Hepatocyte (in vitro differentiated cells): ENCODE data around the gene SLC9A5. TPM values are rescaled to one million over a fixed set of nuclear protein-coding genes. Genes with fewer than 3 reads are reported as not detected.

Experiments
- DNase-seq: peaks from one replicate; pipeline ENCODE4 v3.0.0-alpha.2; 2016; ENCODE audit warnings: low spot score
- H2AFZ ChIP-seq: fragments of 200-600 bp; sonication (generic); 2 replicates; pipeline ENCODE4 v1.6.0; 2016; ENCODE audit warnings: antibody characterized with exemption, mild to moderate bottlenecking
- H3K27ac ChIP-seq: fragments of 200-600 bp; sonication (generic); 2 replicates; pipeline ENCODE4 v1.5.1; 2016; ENCODE audit warnings: mild to moderate bottlenecking
- H3K27me3 ChIP-seq: fragments of 200-600 bp; sonication (generic); 2 replicates; pipeline ENCODE4 v1.6.1; 2016
- H3K36me3 ChIP-seq: fragments of 200-600 bp; sonication (generic); replicated peaks from 2 replicates; pipeline ENCODE4 v1.5.1; 2016; ENCODE audit warnings: low read depth; ENCODE audit not compliant: insufficient read depth
- H3K4me1 ChIP-seq: fragments of 200-600 bp; sonication (generic); 2 replicates; pipeline ENCODE4 v1.5.1; 2016; ENCODE audit warnings: mild to moderate bottlenecking, moderate library complexity; ENCODE audit not compliant: insufficient read depth
- H3K4me2 ChIP-seq: fragments of 200-600 bp; sonication (generic); 2 replicates; pipeline ENCODE4 v1.6.0; 2016
- H3K4me3 ChIP-seq: fragments of 200-600 bp; sonication (generic); 2 replicates; pipeline ENCODE4 v1.5.1; 2016; ENCODE audit warnings: mild to moderate bottlenecking
- H3K79me2 ChIP-seq: fragments of 200-600 bp; sonication (generic); 2 replicates; pipeline ENCODE4 v1.6.0; 2017; ENCODE audit warnings: mild to moderate bottlenecking
- H3K9me2 ChIP-seq: fragments of 200-600 bp; sonication (generic); replicated peaks from 2 replicates; pipeline ENCODE4 v1.6.0; 2017; ENCODE audit warnings: mild to moderate bottlenecking; ENCODE audit not compliant: insufficient read depth
- H3K9me3 ChIP-seq: fragments of 200-600 bp; sonication (generic); 2 replicates; pipeline ENCODE4 v1.5.1; 2016; ENCODE audit warnings: low read depth, mild to moderate bottlenecking
- H4K20me1 ChIP-seq: fragments of 200-600 bp; sonication (generic); 2 replicates; pipeline ENCODE4 v1.6.0; 2016; ENCODE audit warnings: mild to moderate bottlenecking; ENCODE audit not compliant: insufficient read depth, poor library complexity, severe bottlenecking
- EZH2 ChIP-seq: fragments of 200-600 bp; sonication (generic); IDR thresholded peaks from 2 replicates; pipeline ENCODE4 v1.6.1; 2016; ENCODE audit warnings: antibody characterized with exemption, mild to moderate bottlenecking, borderline replicate concordance
- EZH2phosphoT487 ChIP-seq: fragments of 200-600 bp; sonication (generic); IDR thresholded peaks from one replicate; pipeline ENCODE4 v1.6.1; 2018; ENCODE audit warnings: antibody characterized with exemption, mild to moderate bottlenecking, low read depth, moderate library complexity; ENCODE audit not compliant: unreplicated experiment, severe bottlenecking
- WGBS: methylation state at CpG from one replicate; pipeline ENCODE4 v1.1.6; 2016; ENCODE audit warnings: low lambda C conversion rate; ENCODE audit errors: missing lambda C conversion rate; 5-methylcytosine and 5-hydroxymethylcytosine counted together
- microRNA counts: library from miRNA; unstranded; fragments of <30 nt; microRNA quantifications from one replicate; lab custom pipeline; 2017
- microRNA-seq: library from miRNA; unstranded; fragments of <30 nt; microRNA quantifications from one replicate; pipeline ENCODE4, GENCODE V29; 2017
- polyA plus RNA-seq: library from polyadenylated mRNA; unstranded; fragments of >200 nt; fragmentation: Nextera tagmentation; extraction: Ambion mirVana; gene quantifications from 2 replicates; pipeline ENCODE4 v1.2.1, GENCODE V29; 2016
- small RNA-seq: library from RNA; depleted of rRNA; stranded (forward); fragments of <200 nt; gene quantifications from one replicate; pipeline ENCODE3, GENCODE V24; 2014
- total RNA-seq: library from RNA; depleted of rRNA; stranded (reverse); fragments of >200 nt; gene quantifications from 2 replicates; pipeline ENCODE4 v1.2.3, GENCODE V29; 2014
- TF ChIP-seq, protein P1 (sequence below): fragments of 200-600 bp; sonication (generic); IDR thresholded peaks from 2 replicates; pipeline ENCODE4 v1.5.1; 2016; ENCODE audit warnings: antibody characterized with exemption, mild to moderate bottlenecking; ENCODE audit not compliant: poor library complexity

SLC9A5 gene
- total and polyA plus RNA-seq, 2 experiments from 2014 or later, result 1.4 to 1.5 TPM

DNA sequence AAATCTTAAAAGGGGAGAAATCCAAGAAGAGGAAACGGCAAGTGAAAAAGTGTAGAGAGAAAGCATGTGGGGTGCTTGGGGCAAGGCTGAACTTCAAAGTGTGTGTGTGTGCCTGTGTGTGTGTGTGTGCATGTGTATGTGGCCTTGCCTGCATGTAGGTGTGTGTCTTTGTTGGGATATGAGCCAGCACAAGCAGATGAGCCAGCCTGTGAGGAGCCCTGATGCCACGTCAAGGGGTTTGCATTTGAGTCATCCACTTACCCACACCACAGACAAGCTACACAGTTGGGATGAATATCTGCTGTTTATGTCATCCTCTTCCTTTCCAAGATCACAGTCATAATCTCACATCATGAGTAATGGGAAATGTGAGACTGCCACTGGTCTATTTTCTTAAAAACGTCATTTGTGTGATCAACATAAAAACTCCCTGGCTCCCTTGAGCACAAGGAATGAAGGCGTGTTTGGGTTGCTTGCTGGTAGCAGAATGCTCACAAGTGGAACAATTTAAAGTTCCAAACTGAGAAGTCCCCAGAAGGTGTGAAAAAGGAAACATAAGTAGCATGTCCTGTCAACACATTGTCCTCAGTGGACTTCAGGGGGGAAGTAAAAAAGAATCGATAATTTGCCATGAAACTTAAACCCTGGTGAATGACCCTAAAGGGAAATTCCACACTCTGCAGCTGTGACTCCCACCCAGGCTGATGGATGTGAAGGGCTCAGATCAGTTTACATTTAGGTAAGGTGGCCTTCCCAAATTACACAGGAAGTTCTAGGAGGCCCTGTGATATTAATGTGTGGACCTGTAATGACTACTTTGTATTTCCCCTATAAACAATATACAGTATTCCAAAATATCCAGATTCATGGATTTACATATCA lies 63.1 kb downstream of the SLC9A5 start:
- DNase-seq, result peak; percentile 74
- Histone ChIP-seq H3K27me3 (no peaks in the 10 kb centered on the region), H3K4me3 (no peak overlapping the region), H3K9me3 (no peaks in the 10 kb centered on the region), H2AFZ (no peak overlapping the region), H3K27ac (peak overlapping the region; percentile 83), H3K4me2 (no peak overlapping the region), H3K4me1 (peaks cover 12% of the 10 kb centered on the region), H3K79me2 (no peaks in the 10 kb centered on the region), H3K36me3 (no peaks in the 10 kb centered on the region), H3K9me2 (no peaks in the 10 kb centered on the region), H4K20me1 (no peaks in the 10 kb centered on the region)
- 47% methylated on average over 5 of the region's 5 CpGs for WGBS
- TF ChIP-seq EZH2 (no peak), EZH2phosphoT487 (no peak)
- TF ChIP-seq, protein P1, sequence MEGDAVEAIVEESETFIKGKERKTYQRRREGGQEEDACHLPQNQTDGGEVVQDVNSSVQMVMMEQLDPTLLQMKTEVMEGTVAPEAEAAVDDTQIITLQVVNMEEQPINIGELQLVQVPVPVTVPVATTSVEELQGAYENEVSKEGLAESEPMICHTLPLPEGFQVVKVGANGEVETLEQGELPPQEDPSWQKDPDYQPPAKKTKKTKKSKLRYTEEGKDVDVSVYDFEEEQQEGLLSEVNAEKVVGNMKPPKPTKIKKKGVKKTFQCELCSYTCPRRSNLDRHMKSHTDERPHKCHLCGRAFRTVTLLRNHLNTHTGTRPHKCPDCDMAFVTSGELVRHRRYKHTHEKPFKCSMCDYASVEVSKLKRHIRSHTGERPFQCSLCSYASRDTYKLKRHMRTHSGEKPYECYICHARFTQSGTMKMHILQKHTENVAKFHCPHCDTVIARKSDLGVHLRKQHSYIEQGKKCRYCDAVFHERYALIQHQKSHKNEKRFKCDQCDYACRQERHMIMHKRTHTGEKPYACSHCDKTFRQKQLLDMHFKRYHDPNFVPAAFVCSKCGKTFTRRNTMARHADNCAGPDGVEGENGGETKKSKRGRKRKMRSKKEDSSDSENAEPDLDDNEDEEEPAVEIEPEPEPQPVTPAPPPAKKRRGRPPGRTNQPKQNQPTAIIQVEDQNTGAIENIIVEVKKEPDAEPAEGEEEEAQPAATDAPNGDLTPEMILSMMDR, result no peak

DNA sequence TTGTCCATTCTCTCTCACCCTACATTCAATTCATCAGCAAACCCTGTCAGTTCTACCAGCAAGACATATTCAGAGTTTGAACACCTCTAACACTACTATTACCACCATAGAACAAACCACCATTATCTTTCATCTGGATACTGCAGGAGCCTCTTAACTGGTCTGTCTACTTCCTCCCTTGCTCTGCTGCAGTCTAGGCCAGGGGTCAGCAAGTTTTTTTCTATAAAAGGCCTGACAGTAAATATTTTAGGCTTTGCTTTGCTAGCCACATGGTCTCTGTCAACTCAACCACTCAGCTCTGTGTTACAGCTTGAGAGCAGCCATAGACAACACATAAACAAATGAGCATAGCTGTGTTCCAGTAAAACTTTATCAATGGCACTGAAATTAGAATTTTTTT lies 63.9 kb downstream of the SLC9A5 start:
- no peaks in the 10 kb centered on the region for H3K27me3 ChIP-seq
- no peaks in the 10 kb centered on the region for H3K79me2 ChIP-seq
- H3K9me3 ChIP-seq, result no peaks in the 10 kb centered on the region
- H3K9me2 ChIP-seq, result no peaks in the 10 kb centered on the region
- H3K27ac ChIP-seq, result peak overlapping the region; percentile 83
- H2AFZ ChIP-seq, result no peak overlapping the region
- no peak for DNase-seq
- no peak overlapping the region for H3K4me3 ChIP-seq
- no peak overlapping the region for H3K4me2 ChIP-seq
- H3K36me3 ChIP-seq, result no peaks in the 10 kb centered on the region
- peaks cover 12% of the 10 kb centered on the region for H3K4me1 ChIP-seq
- H4K20me1 ChIP-seq, result no peaks in the 10 kb centered on the region
- TF ChIP-seq EZH2, result no peak
- TF ChIP-seq, protein P1, result no peak
- TF ChIP-seq EZH2phosphoT487, result no peak

DNA sequence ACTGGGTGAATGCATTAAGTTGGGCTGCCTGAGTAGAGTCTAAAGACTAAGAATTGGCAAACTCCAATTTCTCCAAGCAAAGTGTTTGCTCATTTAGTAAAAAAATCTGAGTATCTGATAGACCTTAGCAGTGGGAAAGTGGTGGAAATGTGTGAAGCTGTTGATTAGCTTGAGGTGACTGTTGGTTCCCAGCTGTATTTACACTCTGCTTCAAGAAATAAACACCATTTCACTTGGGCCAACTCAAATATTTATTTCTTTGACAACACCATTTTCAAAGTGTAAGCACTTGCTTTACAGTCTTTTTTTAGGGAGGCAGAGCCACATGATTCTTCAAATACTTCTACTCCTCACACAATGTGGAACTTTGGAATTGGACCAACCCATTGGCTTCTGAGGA lies 69.1 kb downstream of the SLC9A5 start:
- TF ChIP-seq, protein P1, result no peak
- TF ChIP-seq EZH2phosphoT487 (no peak), EZH2 (no peak)
- Histone ChIP-seq H3K9me2 (no peaks in the 10 kb centered on the region), H4K20me1 (no peaks in the 10 kb centered on the region), H3K9me3 (no peaks in the 10 kb centered on the region), H3K36me3 (no peaks in the 10 kb centered on the region), H3K27ac (no peak overlapping the region), H3K79me2 (no peaks in the 10 kb centered on the region), H3K4me1 (peaks cover 2% of the 10 kb centered on the region), H3K4me2 (no peak overlapping the region), H3K4me3 (no peak overlapping the region), H3K27me3 (peaks cover 10% of the 10 kb centered on the region), H2AFZ (no peak overlapping the region)
- no peak for DNase-seq

MicroRNA genes within 50 kb of the gene (microRNA counts, 767-probe panel; counts per million panel counts)
- microRNA hsa-miR-328 (lab: Ali Mortazavi, UCI), result not detected

Small RNA genes lying within 50 kb of the gene (microRNA-seq; reads per million reads assigned to microRNA genes)
- 344 reads per million, percentile 70 among the genes with 10 or more reads in this experiment for gene MIR328

Small RNA genes lying within 50 kb of the gene (small RNA-seq; reads per million reads assigned to genes)
- gene MIR328, result 4.1 reads per million, percentile 92 among the genes with 10 or more reads in this experiment

Other genes starting within 250 kb of the SLC9A5 start
- gene CBFB, start 219.8 kb upstream of the SLC9A5 start, total RNA-seq, result 48.0 and 59.0 TPM in 2 replicates
- 39.3 and 47.4 TPM in 2 replicates for gene CBFB, start 219.8 kb upstream of the SLC9A5 start, polyA plus RNA-seq
- 18.6 and 18.7 TPM in 2 replicates for gene PHAF1, start 139.0 kb upstream of the SLC9A5 start, total RNA-seq
- gene PHAF1, start 139.0 kb upstream of the SLC9A5 start, polyA plus RNA-seq, result 15.2 and 20.2 TPM in 2 replicates
- gene B3GNT9, start 98.0 kb upstream of the SLC9A5 start, total RNA-seq, result 33.3 and 34.5 TPM in 2 replicates
- gene B3GNT9, start 98.0 kb upstream of the SLC9A5 start, polyA plus RNA-seq, result 37.5 and 44.2 TPM in 2 replicates
- gene TRADD, start 89.1 kb upstream of the SLC9A5 start, total RNA-seq, result 18.5 and 21.9 TPM in 2 replicates
- gene TRADD, start 89.1 kb upstream of the SLC9A5 start, polyA plus RNA-seq, result 31.4 and 32.4 TPM in 2 replicates
- gene FBXL8, start 89.0 kb upstream of the SLC9A5 start, total RNA-seq, result 10.7 and 11.1 TPM in 2 replicates
- gene FBXL8, start 89.0 kb upstream of the SLC9A5 start, polyA plus RNA-seq, result 15.9 and 19.8 TPM in 2 replicates
- 3.2 and 5.5 TPM in 2 replicates for gene HSF4, start 84.2 kb upstream of the SLC9A5 start, total RNA-seq
- 8.5 and 15.7 TPM in 2 replicates for gene HSF4, start 84.2 kb upstream of the SLC9A5 start, polyA plus RNA-seq
- gene NOL3, start 78.4 kb upstream of the SLC9A5 start, total RNA-seq, result 8.1 and 9.3 TPM in 2 replicates
- 10.9 and 11.0 TPM in 2 replicates for gene NOL3, start 78.4 kb upstream of the SLC9A5 start, polyA plus RNA-seq
- gene MATCAP1, start 65.0 kb upstream of the SLC9A5 start, total RNA-seq, result 22.3 and 24.8 TPM in 2 replicates
- 25.4 and 38.5 TPM in 2 replicates for gene MATCAP1, start 65.0 kb upstream of the SLC9A5 start, polyA plus RNA-seq
- gene EXOC3L1, start 58.8 kb upstream of the SLC9A5 start, total RNA-seq, result 0.33 and 3.3 TPM in 2 replicates
- 2.0 and 2.6 TPM in 2 replicates for gene EXOC3L1, start 58.8 kb upstream of the SLC9A5 start, polyA plus RNA-seq
- gene E2F4, start 56.8 kb upstream of the SLC9A5 start, total RNA-seq, result 70.4 and 76.6 TPM in 2 replicates
- gene E2F4, start 56.8 kb upstream of the SLC9A5 start, polyA plus RNA-seq, result 72.4 and 76.4 TPM in 2 replicates
- gene ELMO3, start 49.8 kb upstream of the SLC9A5 start, total RNA-seq, result 18.5 and 18.7 TPM in 2 replicates
- gene ELMO3, start 49.8 kb upstream of the SLC9A5 start, polyA plus RNA-seq, result 14.5 and 18.3 TPM in 2 replicates
- gene TMEM208, start 21.8 kb upstream of the SLC9A5 start, total RNA-seq, result 47.5 and 53.2 TPM in 2 replicates
- gene TMEM208, start 21.8 kb upstream of the SLC9A5 start, polyA plus RNA-seq, result 160 and 181 TPM in 2 replicates
- gene FHOD1, start 1.5 kb upstream of the SLC9A5 start, total RNA-seq, result 4.1 and 10.0 TPM in 2 replicates
- 17.2 and 20.9 TPM in 2 replicates for gene FHOD1, start 1.5 kb upstream of the SLC9A5 start, polyA plus RNA-seq
- 3.4 and 3.6 TPM in 2 replicates for gene PLEKHG4, start 30.6 kb downstream of the SLC9A5 start, total RNA-seq
- 3.0 and 5.5 TPM in 2 replicates for gene PLEKHG4, start 30.6 kb downstream of the SLC9A5 start, polyA plus RNA-seq
- not detected in 2 replicates for gene KCTD19, start 77.8 kb downstream of the SLC9A5 start, total RNA-seq
- not detected in 2 replicates for gene KCTD19, start 77.8 kb downstream of the SLC9A5 start, polyA plus RNA-seq
- 0.23 and 0.32 TPM in 2 replicates for gene LRRC36, start 77.8 kb downstream of the SLC9A5 start, total RNA-seq
- gene LRRC36, start 77.8 kb downstream of the SLC9A5 start, polyA plus RNA-seq, result 0.69 TPM in 1 of 2 replicates, not detected in the other
- gene TPPP3, start 144.5 kb downstream of the SLC9A5 start, total RNA-seq, result 0.88 and 3.2 TPM in 2 replicates
- gene TPPP3, start 144.5 kb downstream of the SLC9A5 start, polyA plus RNA-seq, result 13.4 and 20.1 TPM in 2 replicates
- 1.9 and 5.9 TPM in 2 replicates for gene ZDHHC1, start 167.5 kb downstream of the SLC9A5 start, total RNA-seq
- 10.0 and 10.6 TPM in 2 replicates for gene ZDHHC1, start 167.5 kb downstream of the SLC9A5 start, polyA plus RNA-seq
- gene HSD11B2, start 182.1 kb downstream of the SLC9A5 start, total RNA-seq, result 0.93 and 1.6 TPM in 2 replicates
- gene HSD11B2, start 182.1 kb downstream of the SLC9A5 start, polyA plus RNA-seq, result 2.3 and 4.2 TPM in 2 replicates
- 115 and 157 TPM in 2 replicates for gene ATP6V0D1, start 232.2 kb downstream of the SLC9A5 start, total RNA-seq
- gene ATP6V0D1, start 232.2 kb downstream of the SLC9A5 start, polyA plus RNA-seq, result 223 and 232 TPM in 2 replicates
- 1.9 TPM in 1 of 2 replicates, not detected in the other for gene AGRP, start 234.6 kb downstream of the SLC9A5 start, total RNA-seq
- gene AGRP, start 234.6 kb downstream of the SLC9A5 start, polyA plus RNA-seq, result 0.93 and 2.3 TPM in 2 replicates